Parathyroid adenoma (tissue), 2 donors: ENCODE results near the gene IL2RA.
"Not testable (repeated sequence)": the region's sequence is repeated elsewhere in the genome, so short reads cannot be mapped to it uniquely, and the experiment has no call there.

Experiments
- H2AFZ ChIP-seq: fragments of 300-600 bp; sonication (generic); one replicate; pipeline ENCODE4 v1.7.0; 2017; ENCODE audit warnings: antibody characterized with exemption, mild to moderate bottlenecking
- H3K27ac ChIP-seq: fragments of 300-600 bp; sonication (generic); one replicate; pipeline ENCODE4 v1.7.0; 2017
- H3K27me3 ChIP-seq: fragments of 300-600 bp; sonication (generic); one replicate; pipeline ENCODE4 v1.7.0; 2017; ENCODE audit warnings: low read length; ENCODE audit not compliant: control insufficient read depth, insufficient read depth
- H3K36me3 ChIP-seq: fragments of 300-600 bp; sonication (generic); one replicate; pipeline ENCODE4 v1.7.0; 2017; ENCODE audit warnings: low read length; ENCODE audit not compliant: control insufficient read depth, insufficient read depth
- H3K4me1 ChIP-seq: fragments of 300-600 bp; sonication (generic); one replicate; pipeline ENCODE4 v1.7.0; 2017; ENCODE audit warnings: control low read depth
- H3K4me2 ChIP-seq: fragments of 300-600 bp; sonication (generic); one replicate; pipeline ENCODE4 v1.7.0; 2017; ENCODE audit warnings: low read length
- H3K4me3 ChIP-seq: fragments of 300-600 bp; sonication (generic); one replicate; pipeline ENCODE4 v1.7.0; 2017; ENCODE audit warnings: low read depth, low read length
- H3K79me2 ChIP-seq: fragments of 300-600 bp; sonication (generic); one replicate; pipeline ENCODE4 v1.7.0; 2017; ENCODE audit warnings: control low read depth
- H3K9ac ChIP-seq: fragments of 300-600 bp; sonication (generic); one replicate; pipeline ENCODE4 v1.7.0; 2017; ENCODE audit warnings: mild to moderate bottlenecking
- H3K9me3 ChIP-seq: fragments of 300-600 bp; sonication (generic); one replicate; pipeline ENCODE4 v1.7.0; 2017; ENCODE audit warnings: low read length; ENCODE audit not compliant: control insufficient read depth
- CTCF ChIP-seq: fragments of 300-600 bp; sonication (generic); IDR thresholded peaks from one replicate; pipeline ENCODE4 v1.7.0; 2017; ENCODE audit warnings: antibody characterized with exemption, mild to moderate bottlenecking
- donor health status: primary hyperparathyroidism.

IL2RA gene

GRCh38 chr10:5968037-5968680 is 94.0 kb downstream of the IL2RA start:
- Histone ChIP-seq H3K9ac (no peak overlapping the region), H3K4me2 (no peak overlapping the region), H3K27me3 (no peaks in the 10 kb centered on the region), H3K4me3 (no peak overlapping the region), H3K27ac (no peak overlapping the region), H3K9me3 (no peaks in the 10 kb centered on the region), H3K4me1 (no peaks in the 10 kb centered on the region), H2AFZ (no peak overlapping the region), H3K36me3 (no peaks in the 10 kb centered on the region), H3K79me2 (no peaks in the 10 kb centered on the region)
- TF ChIP-seq CTCF: no peak

- Histone ChIP-seq H3K4me2 (no peak overlapping the region), H3K36me3 (no peaks in the 10 kb centered on the region), H3K27me3 (no peaks in the 10 kb centered on the region), H3K27ac (no peak overlapping the region), H3K79me2 (no peaks in the 10 kb centered on the region), H3K9me3 (no peaks in the 10 kb centered on the region), H3K9ac (no peak overlapping the region), H3K4me3 (no peak overlapping the region), H3K4me1 (no peaks in the 10 kb centered on the region), H2AFZ (no peak overlapping the region)
- no peak for TF ChIP-seq CTCF
Observed at GRCh38 chr10:5965266-5965665, 96.9 kb downstream of the IL2RA start.

GRCh38 chr10:5964736-5965135 is 97.4 kb downstream of the IL2RA start:
- Histone ChIP-seq H3K4me1 (no peaks in the 10 kb centered on the region), H3K4me2 (no peak overlapping the region), H3K4me3 (no peak overlapping the region), H2AFZ (no peak overlapping the region), H3K79me2 (no peaks in the 10 kb centered on the region), H3K9ac (no peak overlapping the region), H3K36me3 (no peaks in the 10 kb centered on the region), H3K27ac (no peak overlapping the region), H3K27me3 (no peaks in the 10 kb centered on the region), H3K9me3 (no peaks in the 10 kb centered on the region)
- no peak for TF ChIP-seq CTCF

- TF ChIP-seq CTCF: no peak
- no peaks in the 10 kb centered on the region for H3K4me1 ChIP-seq
- no peaks in the 10 kb centered on the region for H3K27me3 ChIP-seq
- H3K79me2 ChIP-seq: no peaks in the 10 kb centered on the region
- H2AFZ ChIP-seq: no peak overlapping the region
- no peak overlapping the region for H3K4me2 ChIP-seq
- no peak overlapping the region for H3K9ac ChIP-seq
- H3K9me3 ChIP-seq: no peaks in the 10 kb centered on the region
- no peak overlapping the region for H3K4me3 ChIP-seq
- H3K27ac ChIP-seq: no peak overlapping the region
- H3K36me3 ChIP-seq: no peaks in the 10 kb centered on the region
Observed at GRCh38 chr10:5963591-5963990, 98.6 kb downstream of the IL2RA start.

- H3K27ac ChIP-seq: no peak overlapping the region
- no peak overlapping the region for H3K4me2 ChIP-seq
- TF ChIP-seq CTCF: no peak
- no peaks in the 10 kb centered on the region for H3K9me3 ChIP-seq
- no peaks in the 10 kb centered on the region for H3K36me3 ChIP-seq
- no peaks in the 10 kb centered on the region for H3K79me2 ChIP-seq
- H3K4me1 ChIP-seq: no peaks in the 10 kb centered on the region
- H3K27me3 ChIP-seq: no peaks in the 10 kb centered on the region
- no peak overlapping the region for H3K9ac ChIP-seq
- no peak overlapping the region for H3K4me3 ChIP-seq
- no peak overlapping the region for H2AFZ ChIP-seq
Observed at GRCh38 chr10:5963071-5963470, 99.1 kb downstream of the IL2RA start.

GRCh38 chr10:5962358-5962940 is 99.7 kb downstream of the IL2RA start:
- H3K4me3 ChIP-seq, H3K9me3 ChIP-seq, H3K27me3 ChIP-seq, H3K4me1 ChIP-seq, H3K9ac ChIP-seq, H3K36me3 ChIP-seq, H3K79me2 ChIP-seq, H3K27ac ChIP-seq, H2AFZ ChIP-seq, H3K4me2 ChIP-seq: not testable (repeated sequence)
